Measurements from ENCODE around the gene UCHL5. TPM values are rescaled to one million over a fixed set of nuclear protein-coding genes. Genes with fewer than 3 reads are reported as not detected.

The UCHL5 gene, protein sequence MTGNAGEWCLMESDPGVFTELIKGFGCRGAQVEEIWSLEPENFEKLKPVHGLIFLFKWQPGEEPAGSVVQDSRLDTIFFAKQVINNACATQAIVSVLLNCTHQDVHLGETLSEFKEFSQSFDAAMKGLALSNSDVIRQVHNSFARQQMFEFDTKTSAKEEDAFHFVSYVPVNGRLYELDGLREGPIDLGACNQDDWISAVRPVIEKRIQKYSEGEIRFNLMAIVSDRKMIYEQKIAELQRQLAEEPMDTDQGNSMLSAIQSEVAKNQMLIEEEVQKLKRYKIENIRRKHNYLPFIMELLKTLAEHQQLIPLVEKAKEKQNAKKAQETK
- total RNA-seq (19.5 and 24.1 TPM in 2 replicates), polyA plus RNA-seq (29.6 and 33.4 TPM in 2 replicates), polyA minus RNA-seq (ENCODE audit: low replicate concordance) (1.7 and 2.1 TPM in 2 replicates)
- 24.2 and 31.2 TPM in 2 replicates for polyA plus RNA-seq (2012)

DNA sequence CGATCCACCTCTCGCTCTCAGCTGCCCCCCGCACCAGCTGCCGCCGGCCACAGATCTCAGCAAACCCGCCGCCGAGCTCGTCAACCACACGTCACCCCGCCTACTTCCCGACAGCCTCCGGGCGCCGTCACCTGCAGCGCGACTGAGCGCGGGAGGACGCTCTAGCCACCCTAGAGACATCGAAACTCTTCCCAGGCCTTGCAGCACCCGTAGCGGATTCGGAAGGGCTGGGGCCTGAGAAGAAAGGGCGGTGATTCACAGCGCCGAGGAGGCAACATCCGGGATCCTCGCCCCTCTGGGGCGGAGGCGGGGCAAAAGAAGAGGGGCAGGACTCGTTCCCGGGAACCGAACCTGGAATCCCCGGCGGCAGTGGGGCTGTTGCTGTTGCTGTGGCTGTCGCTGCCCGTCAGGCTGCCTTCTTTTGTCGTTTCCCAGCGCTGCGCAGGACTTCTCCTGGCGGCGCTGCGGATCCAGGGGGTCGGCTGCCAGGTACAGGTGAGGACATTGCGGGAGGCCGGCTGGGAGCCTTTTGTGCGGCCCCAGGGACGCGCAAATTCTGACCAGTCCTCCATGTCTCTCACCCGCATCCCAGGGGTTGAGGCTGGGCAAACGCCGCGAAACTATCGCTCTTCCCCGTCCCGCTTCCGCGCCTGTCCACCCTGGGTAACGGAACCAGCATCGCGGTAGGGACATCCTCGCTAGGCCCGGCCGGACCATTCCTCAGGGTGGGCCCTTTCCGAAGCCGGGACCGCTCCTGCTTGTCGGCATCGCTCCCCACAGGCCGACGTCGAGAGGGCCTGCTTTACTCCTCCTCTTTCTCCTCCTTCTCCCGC is at the start of gene UCHL5, which contains the start of gene RO60:
Gene UCHL5, minus strand, starts transcription at position 79 of the 833 bp plus-strand sequence. CDS start 100 bp downstream, outside the sequence.
Gene RO60, plus strand, starts transcription at position 331 of the 833 bp plus-strand sequence. CDS start 9,443 bp downstream, outside the sequence.
- Histone ChIP-seq H3K9me3 (ENCODE audit: control insufficient read depth, insufficient read depth, low read depth, low read length) (no peaks in the 10 kb centered on the region), H2AFZ (ENCODE audit: low read length) (peak within 1 kb of the TSS; percentile 80), H3K4me3 (replicated peaks in 1 of 4; ENCODE audit: control extremely low read depth in 1 of 4, insufficient read depth in 1 of 4, low read depth in 3 of 4, low read length in 4 of 4) (peak within 1 kb of the TSS; percentile 81 to 99 (median 85)), H3K36me3 (ENCODE audit: control insufficient read depth, insufficient read depth, low read length) (no peaks in the 10 kb centered on the region), H3K27me3 (ENCODE audit: control insufficient read depth, insufficient read depth, low read length) (no peaks in the 10 kb centered on the region), H3K27ac (ENCODE audit: insufficient read depth, low read length) (peak within 1 kb of the TSS; percentile 97), H3K79me2 (ENCODE audit: control insufficient read depth, insufficient read depth, low read length) (peaks cover 88% of the 10 kb centered on the region), H3K9ac (ENCODE audit: insufficient read depth, low read length) (peak within 1 kb of the TSS; percentile 93), H3K4me2 (ENCODE audit: extremely low read depth, insufficient read depth, low read length) (peak within 1 kb of the TSS; percentile 93), H3K4me1 (ENCODE audit: control insufficient read depth, extremely low read depth, insufficient read depth, low read length) (peaks cover 2% of the 10 kb centered on the region), H4K20me1 (ENCODE audit: control insufficient read depth, extremely low read depth, insufficient read depth, low read length) (no peaks in the 10 kb centered on the region)
- peak; percentile 99 for DNase-seq (ENCODE audit: low read depth in 2 of 2)
- TF ChIP-seq, protein P1, sequence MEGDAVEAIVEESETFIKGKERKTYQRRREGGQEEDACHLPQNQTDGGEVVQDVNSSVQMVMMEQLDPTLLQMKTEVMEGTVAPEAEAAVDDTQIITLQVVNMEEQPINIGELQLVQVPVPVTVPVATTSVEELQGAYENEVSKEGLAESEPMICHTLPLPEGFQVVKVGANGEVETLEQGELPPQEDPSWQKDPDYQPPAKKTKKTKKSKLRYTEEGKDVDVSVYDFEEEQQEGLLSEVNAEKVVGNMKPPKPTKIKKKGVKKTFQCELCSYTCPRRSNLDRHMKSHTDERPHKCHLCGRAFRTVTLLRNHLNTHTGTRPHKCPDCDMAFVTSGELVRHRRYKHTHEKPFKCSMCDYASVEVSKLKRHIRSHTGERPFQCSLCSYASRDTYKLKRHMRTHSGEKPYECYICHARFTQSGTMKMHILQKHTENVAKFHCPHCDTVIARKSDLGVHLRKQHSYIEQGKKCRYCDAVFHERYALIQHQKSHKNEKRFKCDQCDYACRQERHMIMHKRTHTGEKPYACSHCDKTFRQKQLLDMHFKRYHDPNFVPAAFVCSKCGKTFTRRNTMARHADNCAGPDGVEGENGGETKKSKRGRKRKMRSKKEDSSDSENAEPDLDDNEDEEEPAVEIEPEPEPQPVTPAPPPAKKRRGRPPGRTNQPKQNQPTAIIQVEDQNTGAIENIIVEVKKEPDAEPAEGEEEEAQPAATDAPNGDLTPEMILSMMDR (conservative IDR thresholded peaks at IDR 0.05 in 1 of 2, IDR thresholded peaks at IDR 0.05 in 1 of 2; ENCODE audit: low read depth in 1 of 2, low read length in 2 of 2): no peak
- TF ChIP-seq EZH2 (IDR thresholded peaks at IDR 0.05; ENCODE audit: low read length, missing control alignments): no peak

DNA sequence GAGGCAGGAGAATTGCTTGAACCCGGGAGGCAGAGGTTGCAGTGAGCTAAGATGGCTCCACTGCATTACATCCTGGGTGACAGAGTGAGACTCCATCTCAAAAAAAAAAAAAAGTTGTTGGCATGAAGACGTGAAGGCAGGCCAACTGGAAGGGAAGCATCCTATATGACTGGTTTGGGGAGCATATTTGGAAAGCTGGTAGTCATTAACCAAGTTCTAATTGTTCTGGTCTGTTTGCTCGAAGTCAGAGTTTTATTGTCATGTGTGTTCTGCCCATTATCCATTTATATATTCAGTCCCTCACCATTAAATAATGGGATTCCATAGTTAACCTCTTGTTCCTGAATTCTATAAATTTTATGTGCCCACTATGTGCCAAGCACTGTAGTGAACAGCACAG is 49.3 kb upstream of the UCHL5 start:
- Histone ChIP-seq H3K27ac (ENCODE audit: insufficient read depth, low read length) (no peak overlapping the region), H3K9ac (ENCODE audit: insufficient read depth, low read length) (no peak overlapping the region)

More for the DNA sequence above, 49.3 kb upstream of the UCHL5 start:
- Histone ChIP-seq H3K27me3 (ENCODE audit: control insufficient read depth, insufficient read depth, low read length) (no peaks in the 10 kb centered on the region), H4K20me1 (ENCODE audit: control insufficient read depth, extremely low read depth, insufficient read depth, low read length) (no peaks in the 10 kb centered on the region), H3K79me2 (ENCODE audit: control insufficient read depth, insufficient read depth, low read length) (peaks cover 8% of the 10 kb centered on the region), H3K4me1 (ENCODE audit: control insufficient read depth, extremely low read depth, insufficient read depth, low read length) (peaks cover 17% of the 10 kb centered on the region), H2AFZ (ENCODE audit: low read length) (no peak overlapping the region), H3K9me3 (ENCODE audit: control insufficient read depth, insufficient read depth, low read depth, low read length) (no peaks in the 10 kb centered on the region), H3K36me3 (ENCODE audit: control insufficient read depth, insufficient read depth, low read length) (no peaks in the 10 kb centered on the region), H3K4me2 (ENCODE audit: extremely low read depth, insufficient read depth, low read length) (no peak overlapping the region), H3K4me3 (replicated peaks in 1 of 4; ENCODE audit: control extremely low read depth in 1 of 4, insufficient read depth in 1 of 4, low read depth in 3 of 4, low read length in 4 of 4) (no peak overlapping the region)
- no peak for DNase-seq (ENCODE audit: low read depth in 2 of 2)
- TF ChIP-seq, protein P1 (conservative IDR thresholded peaks at IDR 0.05 in 1 of 2, IDR thresholded peaks at IDR 0.05 in 1 of 2; ENCODE audit: low read depth in 1 of 2, low read length in 2 of 2): no peak
- TF ChIP-seq EZH2 (IDR thresholded peaks at IDR 0.05; ENCODE audit: low read length, missing control alignments): no peak

All from fibroblast of lung (primary cell).